ENCODE measurements around the gene RBM33. TPM values are rescaled to one million over a fixed set of nuclear protein-coding genes. Genes with fewer than 3 reads are reported as not detected.

Gene RBM33
- total and polyA plus RNA-seq, 2 of the 8 experiments (the other 6 are each of a cell fraction or from before 2014, with no cell fraction given), result 16.5 to 64.6 TPM

- H2BK20ac ChIP-seq (ENCODE audit: low read length), result no peak overlapping the region
- peaks cover 2% of the 10 kb centered on the region; the same call in 1 of the 2 replicates for H3K23me2 ChIP-seq (ENCODE audit: low read depth, low read length)
- H3K36me3 ChIP-seq (ENCODE audit: control insufficient read depth in 2 of 4, insufficient read depth in 4 of 4, low read length in 3 of 4), result 0 out of 8 replicates have a peak, but pooled peaks cover 0 to 3% (median 0%) of the 10 kb centered on the region in 4 experiments
- H2BK120ac ChIP-seq (replicated peaks; ENCODE audit: low read depth, low read length), result no peak overlapping the region
- peaks cover 59 to 73% (median 65%) of the 10 kb centered on the region in 4 experiments for H3K27me3 ChIP-seq (replicated peaks in 1 of 4; ENCODE audit: control insufficient read depth in 3 of 4, extremely low read depth in 1 of 4, insufficient read depth in 3 of 4, low read length in 3 of 4)
- no peak overlapping the region for H3K4ac ChIP-seq (replicated peaks; ENCODE audit: insufficient read length, low read depth, low read length)
- peaks cover 10 to 27% of the 10 kb centered on the region in 2 experiments for H4K20me1 ChIP-seq (replicated peaks in 1 of 2; ENCODE audit: control insufficient read depth in 1 of 2, insufficient read depth in 2 of 2, low read length in 2 of 2)
- H3K9ac ChIP-seq (replicated peaks in 1 of 4; ENCODE audit: extremely low read depth in 1 of 4, low read depth in 3 of 4, low read length in 3 of 4), result no peak overlapping the region
- H3K4me3 ChIP-seq (ENCODE audit: extremely low read depth in 1 of 4, insufficient read depth in 2 of 4, low read depth in 3 of 4, low read length in 4 of 4), result peak overlapping the region in 1 of 4 experiments; percentile 24; a peak in 1 of 8 replicates
- no peak overlapping the region for H3K27ac ChIP-seq (ENCODE audit: low read depth, low read length)
- WGBS, 2 experiments (ENCODE audit: extremely low coverage in 1 of 2, insufficient coverage in 1 of 2, insufficient read length in 1 of 2, insufficient replicate concordance in 2 of 2, low coverage in 1 of 2, low lambda C conversion rate in 2 of 2, missing lambda C conversion rate in 1 of 2), result 19% methylated on average over 18 of the region's 19 CpGs; no CpG with 5 or more reads in 1 of the 2 experiments
- no peak overlapping the region for H3K14ac ChIP-seq (ENCODE audit: insufficient read length)
- H2BK15ac ChIP-seq (ENCODE audit: low read length), result no peak overlapping the region
- no peak overlapping the region; the same call in 1 of the 2 replicates for H3K18ac ChIP-seq (ENCODE audit: extremely low read depth, low read length)
- DNase-seq (ENCODE audit: low read depth in 1 of 2, low spot score in 2 of 2), result no peak
- H3K56ac ChIP-seq (replicated peaks; ENCODE audit: insufficient read length, low read depth, low read length), result no peak overlapping the region
- no peak for FAIRE-seq
- H2AFZ ChIP-seq (ENCODE audit: low read length), result no peak overlapping the region
- H4K5ac ChIP-seq (ENCODE audit: insufficient read length, low read depth, low read length), result no peak overlapping the region
- no peaks in the 10 kb centered on the region for H3K79me2 ChIP-seq (ENCODE audit: control insufficient read depth in 1 of 2, insufficient read depth in 2 of 2, low read length in 2 of 2)
- H3K4me1 ChIP-seq (replicated peaks in 1 of 4; ENCODE audit: control insufficient read depth in 3 of 4, insufficient read depth in 4 of 4, low read length in 3 of 4), result peaks cover 0 to 46% (median 24%) of the 10 kb centered on the region in 4 experiments; a peak in 6 of 7 replicates
- ChIA-PET CTCF (ENCODE audit: partially characterized antibody) (interaction anchor here (0.6 to 2.3 kb wide), 3 partner anchors 16 to 848 kb away, joined by 3 to 6 read pairs (median 5); no protein-coding TSS in a partner anchor), POLR2A (ENCODE audit: partially characterized antibody) (interaction anchor here (0.9 kb wide), 1 partner anchor 9 kb away, joined by 3 read pairs; no protein-coding TSS in a partner anchor)
- H3K9me3 ChIP-seq (ENCODE audit: insufficient read depth in 2 of 2, low read depth in 1 of 2, low read length in 1 of 2), result peaks cover 0 to 6% of the 10 kb centered on the region in 2 experiments; a peak in 1 of 4 replicates
- H3K79me1 ChIP-seq (ENCODE audit: low read depth, low read length), result no peaks in the 10 kb centered on the region
- peak overlapping the region; percentile 19; the same call in 1 of the 2 replicates for H2BK12ac ChIP-seq (ENCODE audit: low read depth, low read length)
- no peak overlapping the region for H3K23ac ChIP-seq (ENCODE audit: insufficient read length)
- no peak overlapping the region for H2BK5ac ChIP-seq (ENCODE audit: low read depth, low read length)
- H4K8ac ChIP-seq (ENCODE audit: extremely low read depth, insufficient read depth, low read length), result no peak overlapping the region
- H3K4me2 ChIP-seq (ENCODE audit: insufficient read depth in 1 of 2, low read depth in 2 of 2, low read length in 2 of 2), result peak overlapping the region; percentile 13 to 54; a peak in 3 of 4 replicates
- TF ChIP-seq EZH2 (IDR thresholded peaks at IDR 0.05; ENCODE audit: low read depth, low read length, severe bottlenecking), result peak; percentile 53
- TF ChIP-seq ATF2 (IDR thresholded peaks at IDR 0.05; ENCODE audit: low read length), result no peak
- H2AK5ac ChIP-seq (ENCODE audit: low read depth, low read length), result no peak overlapping the region
- no peak overlapping the region for H4K91ac ChIP-seq (replicated peaks; ENCODE audit: insufficient read length, low read length)
These were observed 169.3 kb downstream of the RBM33 start for GRCh38 chr7:155813546-155814315.
